CD4-positive, alpha-beta T cell treated with Interferon alpha-2 for 1 hour (primary cell): ENCODE measurements around the gene DNAJC18.
"Not testable (repeated sequence)": the region's sequence is repeated elsewhere in the genome, so short reads cannot be mapped to it uniquely, and the experiment has no call there.

Experiments used
- DNase-seq, 2 donors: peaks; one replicate each; pipeline ENCODE4 v3.0.0-alpha.2; 2020 to 2022

The DNAJC18 gene

DNA sequence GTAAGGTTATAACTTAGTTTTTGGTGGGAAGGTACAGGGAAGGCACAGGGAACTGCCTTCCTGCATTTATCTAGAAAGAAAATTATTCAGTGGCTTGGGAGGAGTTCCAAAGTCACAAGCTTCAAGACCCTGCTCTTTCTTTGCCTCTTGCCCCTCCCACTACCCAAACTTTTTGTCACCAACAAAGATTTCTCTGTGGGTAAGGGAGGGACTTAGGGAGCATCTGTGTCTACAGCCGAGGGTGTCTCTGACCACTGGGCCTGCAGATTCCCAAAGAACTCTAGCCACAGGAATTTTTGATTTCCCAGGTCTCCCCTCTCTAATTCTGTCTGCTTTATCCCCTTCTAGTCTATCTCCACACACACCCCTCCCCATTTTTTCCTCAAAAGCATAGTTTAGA, 21.1 kb upstream of the DNAJC18 start:
- DNase-seq = no peak

DNA sequence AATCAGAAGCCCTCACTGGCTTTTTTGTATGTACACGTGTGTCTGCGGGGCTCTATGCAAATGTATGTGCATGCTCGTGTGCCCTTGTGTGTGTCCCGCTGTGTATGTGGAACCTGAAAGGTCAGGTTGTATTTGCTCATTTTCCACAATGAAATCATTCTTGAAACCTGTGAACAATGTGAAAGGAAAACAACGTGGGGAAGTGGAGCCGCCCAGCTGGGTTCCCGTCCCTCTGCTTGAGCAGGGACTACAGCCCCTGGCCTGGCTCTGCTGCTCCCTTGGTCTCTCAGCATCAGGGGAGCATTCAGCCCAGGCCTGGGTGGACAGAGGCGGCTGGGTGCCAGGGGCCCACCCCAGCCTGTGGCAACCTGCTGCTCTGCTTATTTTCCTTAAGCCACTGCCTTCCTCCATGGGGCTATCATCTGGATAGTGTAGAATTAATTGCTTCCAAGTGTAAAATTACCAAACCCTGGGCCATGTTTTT, 20.2 kb upstream of the DNAJC18 start:
- DNase-seq = no peak

DNA sequence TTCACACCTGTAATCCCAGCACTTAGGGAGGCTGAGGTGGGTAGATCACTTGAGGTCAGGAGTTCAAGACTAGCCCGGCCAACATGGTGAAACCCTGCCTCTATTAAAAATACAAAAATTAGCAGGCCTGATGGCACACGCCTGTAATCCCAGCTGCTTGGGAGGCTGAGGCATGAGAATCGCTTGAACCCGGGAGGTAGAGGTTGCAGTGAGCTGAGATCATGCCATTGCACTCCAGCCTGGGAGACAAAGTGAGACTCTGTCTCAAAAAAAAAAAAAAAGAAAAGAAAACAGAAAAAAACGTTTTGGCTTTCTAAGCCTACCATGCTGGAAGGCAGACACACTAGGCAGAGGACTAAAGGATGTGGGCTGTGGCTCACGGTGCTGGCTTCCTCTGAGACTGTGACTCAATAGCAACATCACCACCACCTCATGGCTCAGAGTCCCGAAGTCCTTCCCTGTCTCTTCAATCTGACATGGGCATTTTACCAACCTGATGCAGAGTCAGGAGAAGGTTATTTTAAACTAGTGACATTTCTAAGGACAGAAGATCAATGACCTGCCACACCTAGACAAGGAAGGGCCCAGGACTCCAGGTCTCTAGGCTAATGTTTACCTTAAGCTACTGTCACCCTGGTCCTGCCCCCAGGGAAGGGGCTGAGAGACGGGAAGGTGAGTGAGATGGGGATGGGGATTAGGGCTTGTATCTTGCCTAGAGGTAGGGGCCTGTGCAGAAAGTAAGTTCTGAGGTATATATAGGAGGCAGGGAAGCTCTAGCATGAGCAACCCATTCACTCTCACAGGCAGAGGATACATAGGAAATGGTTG, 19.5 kb upstream of the DNAJC18 start:
- DNase-seq = peak; percentile 78 to 85

DNA sequence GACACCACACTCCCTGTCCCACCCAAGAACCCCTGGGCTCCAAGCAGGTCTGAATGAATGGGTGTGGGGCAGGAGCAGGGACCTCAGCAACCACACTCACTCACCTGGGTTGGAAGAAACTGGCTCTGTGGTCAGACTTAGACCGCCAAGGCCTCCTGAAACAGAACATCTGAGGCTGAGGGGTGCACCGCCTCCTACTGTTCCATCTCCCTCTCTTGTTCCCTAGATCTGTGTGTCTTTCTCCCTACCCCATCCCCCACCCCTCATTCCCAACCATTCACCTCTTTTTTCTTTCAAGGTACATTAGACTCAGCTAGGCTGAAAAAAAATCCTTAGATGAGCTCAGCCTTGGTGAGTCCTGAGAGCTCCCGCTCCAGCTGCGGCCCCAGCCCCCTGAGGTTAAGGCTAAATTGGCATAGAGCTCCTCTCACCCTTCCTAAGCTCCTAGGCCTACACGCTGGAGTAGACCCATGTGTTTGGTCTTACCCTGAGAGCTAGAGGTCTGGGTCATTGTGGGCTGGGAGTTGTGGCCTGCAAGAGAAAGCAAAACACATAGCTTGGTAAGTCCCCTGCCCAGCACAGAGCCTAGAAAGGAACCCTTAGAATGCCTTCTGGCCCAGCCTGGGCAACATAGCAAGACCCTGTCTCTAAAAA, 18.5 kb upstream of the DNAJC18 start:
- DNase-seq = no peak

- DNase-seq = no peak
Observed at GRCh38 chr5:139457241-139457640, 17.9 kb upstream of the DNAJC18 start.

- no peak for DNase-seq
Observed at GRCh38 chr5:139456776-139457175, 17.5 kb upstream of the DNAJC18 start.

DNA sequence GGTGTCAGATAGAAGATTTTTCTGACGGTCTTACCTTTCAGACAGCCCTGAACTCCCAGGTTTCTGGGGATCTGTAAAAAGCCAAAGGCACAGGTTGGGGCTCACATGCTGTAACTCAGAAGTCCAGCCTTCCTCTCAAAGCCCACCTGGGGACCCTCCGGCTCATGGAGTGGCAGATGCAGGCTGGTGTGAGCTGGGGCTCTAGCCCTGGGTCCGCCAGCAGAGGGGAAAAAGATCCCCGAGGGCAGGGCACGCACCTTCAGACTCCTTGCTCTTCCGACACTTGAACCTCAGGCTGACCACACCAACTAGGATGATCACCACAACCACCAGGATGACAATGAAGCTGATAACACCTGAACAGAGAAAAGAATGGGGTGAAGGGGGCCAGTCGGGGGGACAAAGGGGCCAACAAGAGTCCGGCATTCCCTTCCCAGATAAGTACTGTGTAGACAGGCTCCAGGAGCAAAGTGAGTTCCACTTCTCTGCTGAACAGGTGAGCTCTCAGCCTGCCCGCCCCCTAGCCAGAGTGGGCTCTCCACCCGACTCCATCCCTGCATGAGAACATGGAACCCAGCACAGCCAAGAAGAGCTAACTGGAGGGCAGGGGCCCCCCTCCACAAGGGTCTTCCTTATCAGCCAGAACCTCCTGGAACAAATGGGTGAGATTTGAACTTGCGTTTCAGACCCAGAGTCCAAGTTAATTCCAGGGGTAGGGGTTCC, 15.4 kb upstream of the DNAJC18 start:
- DNase-seq = no peak

- DNase-seq = peak; percentile 60 to 66
Observed at GRCh38 chr5:139453683-139454567, 14.6 kb upstream of the DNAJC18 start.

DNA sequence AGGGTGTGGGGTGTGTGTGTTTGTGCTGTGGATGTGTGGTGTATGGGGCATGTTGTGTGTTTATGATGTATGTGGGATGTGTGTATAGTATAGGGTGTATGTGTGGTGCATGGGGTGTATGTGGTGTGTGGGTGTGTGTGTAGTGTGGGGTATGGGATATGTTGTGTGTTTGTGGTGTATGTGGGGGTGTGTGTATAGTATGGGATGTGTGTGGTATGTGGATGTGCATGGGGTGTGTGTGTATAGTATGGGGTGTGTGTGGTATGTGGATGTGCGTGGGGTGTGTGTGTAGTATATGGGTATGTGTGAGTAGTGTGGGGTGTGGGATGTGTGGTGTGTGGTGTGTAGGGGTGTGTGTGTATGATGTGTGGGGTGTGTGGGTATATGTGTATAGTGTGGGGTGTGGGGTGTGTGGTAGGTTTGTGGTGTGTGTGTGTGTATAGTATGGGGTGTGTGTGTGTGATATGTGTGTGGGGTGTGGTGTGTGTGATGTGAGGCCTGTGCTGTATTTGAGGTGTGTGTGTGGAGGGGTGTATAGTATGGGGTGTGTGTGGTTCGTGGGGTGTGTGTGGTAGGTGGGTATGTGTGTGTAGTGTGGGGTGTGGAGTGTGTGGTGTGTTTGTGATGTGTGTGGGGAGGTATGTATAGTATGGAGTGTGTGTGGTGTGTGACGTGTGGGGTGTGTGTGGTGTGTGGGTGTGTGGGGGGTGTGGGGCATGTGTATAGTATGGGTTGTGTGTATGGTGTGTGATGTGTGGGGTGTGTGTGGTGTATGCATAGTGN, 12.7 kb upstream of the DNAJC18 start:
- no peak for DNase-seq

- no peak for DNase-seq
Observed at GRCh38 chr5:139451176-139451575, 11.9 kb upstream of the DNAJC18 start.

- no peak for DNase-seq
Observed at GRCh38 chr5:139446956-139447779, 7.8 kb upstream of the DNAJC18 start.

DNA sequence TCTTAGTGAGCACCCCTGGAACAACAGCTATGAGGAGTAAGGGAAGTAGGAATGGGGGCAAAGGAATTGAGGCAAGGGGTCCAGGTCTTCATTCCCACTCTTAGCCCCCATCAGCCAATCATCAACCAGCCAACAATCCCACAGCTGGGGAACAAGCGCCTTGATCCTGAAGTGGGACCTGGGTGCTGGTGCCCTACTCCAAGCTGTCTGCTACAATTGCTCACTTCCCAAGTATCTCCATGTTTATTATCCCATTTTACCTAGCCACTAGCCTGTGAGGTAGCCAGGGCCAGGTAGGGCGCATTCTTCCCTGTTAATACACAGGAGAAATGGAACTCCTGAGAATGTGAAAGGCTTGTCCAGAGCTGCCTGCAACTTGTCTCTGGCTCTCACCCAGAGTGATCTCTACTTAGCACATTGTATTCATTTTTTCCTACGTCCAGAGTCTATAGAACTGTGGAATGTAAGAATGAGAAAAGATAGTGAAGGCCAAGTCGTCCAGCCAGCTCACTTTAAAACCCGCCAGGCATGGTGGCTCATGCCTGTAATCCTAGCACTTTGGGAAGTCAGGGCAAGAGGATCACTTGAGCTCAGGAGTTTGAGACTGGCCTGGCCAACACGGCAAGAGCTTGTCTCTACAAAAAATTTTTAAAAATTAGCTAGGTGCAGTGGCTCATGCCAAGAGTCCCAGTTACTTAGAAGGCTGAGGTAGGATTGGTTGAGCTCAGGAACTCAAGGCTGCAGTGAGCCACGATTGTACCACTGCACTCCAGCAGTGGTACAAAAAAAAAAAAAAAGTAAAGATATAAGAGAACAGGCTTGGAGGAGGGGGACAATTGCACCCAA, 6.2 kb upstream of the DNAJC18 start:
- DNase-seq = no peak

DNA sequence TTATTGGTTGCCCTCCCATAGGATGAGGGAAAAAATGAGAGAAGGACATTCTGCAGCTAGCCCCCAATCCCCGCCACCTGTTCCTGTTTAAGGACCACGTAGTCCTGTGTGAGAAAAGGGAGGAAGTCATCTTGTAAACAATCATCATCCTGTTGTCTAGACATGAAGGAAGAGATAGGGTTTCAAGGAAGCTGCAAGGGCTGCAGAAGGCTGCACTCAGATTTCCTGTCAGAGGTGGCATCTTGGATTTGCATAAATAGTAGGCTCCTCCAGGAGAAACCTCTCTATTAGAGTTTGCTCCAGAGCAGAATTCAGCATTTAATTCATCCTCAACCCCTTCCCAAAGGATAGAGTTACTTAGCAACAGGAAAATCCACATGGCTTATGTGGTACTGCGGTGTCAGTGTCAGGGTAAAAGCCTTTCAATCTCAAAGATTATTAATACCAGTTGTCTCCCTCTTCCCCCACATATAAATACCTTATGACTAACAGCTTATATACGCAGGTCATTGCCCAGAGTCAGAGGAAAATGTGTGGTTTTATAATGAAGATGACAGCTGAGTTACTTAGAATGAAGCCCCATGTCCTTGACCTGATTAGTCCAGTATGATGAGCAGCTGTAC, 4.6 kb upstream of the DNAJC18 start:
- DNase-seq = peak in 1 of 2 donors; percentile 58

DNA sequence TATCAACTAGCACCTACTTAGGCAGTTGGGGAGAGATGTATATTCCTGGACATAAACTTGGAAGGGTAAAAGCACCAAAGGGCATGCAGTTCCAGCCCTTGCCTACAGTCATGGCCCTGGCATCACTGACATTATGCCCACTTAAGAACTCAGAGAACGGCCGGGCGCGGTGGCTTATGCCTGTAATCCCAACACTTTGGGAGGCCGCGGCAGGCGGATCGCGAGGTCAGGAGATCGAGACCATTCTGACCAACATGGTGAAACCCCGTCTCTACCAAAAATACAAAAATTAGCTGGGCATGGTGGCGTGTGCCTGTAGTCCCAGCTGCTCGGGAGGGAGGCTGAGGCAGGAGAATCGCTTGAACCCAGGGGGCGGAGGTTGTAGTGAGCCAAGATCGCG, 1.1 kb upstream of the DNAJC18 start:
- DNase-seq = not testable (repeated sequence)

DNA sequence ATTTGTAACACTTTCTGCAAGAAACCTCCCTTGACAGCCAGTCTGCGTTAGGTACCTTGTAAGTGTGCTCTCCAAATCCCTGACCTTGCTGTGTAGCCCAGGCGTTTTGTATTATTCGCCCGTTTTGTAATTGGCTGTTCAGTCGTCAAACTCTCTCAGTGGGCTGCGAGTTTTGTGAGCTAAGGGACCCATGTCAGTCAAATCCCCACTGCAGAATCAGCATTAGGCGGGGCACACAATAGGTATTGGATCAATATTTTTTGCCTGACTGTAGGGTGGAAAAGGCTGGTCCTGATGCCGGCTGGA, 665 bp downstream of the DNAJC18 start:
- no peak for DNase-seq

- no peak for DNase-seq
Observed at GRCh38 chr5:139435676-139436075, 3.6 kb downstream of the DNAJC18 start.

- no peak for DNase-seq
Observed at GRCh38 chr5:139431706-139432105, 7.6 kb downstream of the DNAJC18 start.

- DNase-seq = no peak
Observed at GRCh38 chr5:139430015-139430414, 9.3 kb downstream of the DNAJC18 start.

DNA sequence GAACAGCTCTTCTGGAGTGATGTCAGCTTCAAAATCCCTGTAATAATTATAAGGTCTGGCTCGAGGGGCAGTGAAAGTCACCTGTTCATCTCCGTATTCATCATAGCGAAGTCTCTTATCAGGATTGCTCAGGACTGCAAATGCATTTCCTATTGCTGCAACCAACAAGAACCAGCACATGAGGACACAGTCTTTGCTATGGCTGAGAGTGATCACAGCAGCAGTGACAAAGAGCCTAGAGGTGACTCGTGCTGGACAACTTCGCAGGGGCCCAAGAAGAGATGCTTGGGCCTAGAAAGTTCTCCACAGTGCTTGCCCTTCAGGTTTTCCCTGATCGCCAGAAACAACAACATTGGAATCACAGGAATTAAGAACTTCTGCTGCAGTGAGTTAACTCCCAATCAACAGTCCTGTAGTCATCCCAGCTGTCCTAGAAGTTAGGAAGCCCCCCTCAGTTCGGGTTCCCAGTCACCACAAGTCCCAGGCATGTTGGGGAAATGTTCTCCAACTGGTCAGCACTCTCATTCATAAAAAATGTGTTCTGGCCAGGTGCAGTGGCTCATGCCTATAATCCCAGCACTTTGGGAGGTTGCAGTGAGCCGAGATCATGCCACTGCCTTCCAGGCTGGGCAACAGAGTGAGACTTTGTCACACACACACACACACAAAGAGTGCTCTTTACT, 13.0 kb downstream of the DNAJC18 start:
- no peak for DNase-seq
